ENCODE data around the gene TMEM213.

The TMEM213 gene

GRCh38 chr7:138878051-138878450, 80.3 kb downstream of the TMEM213 start:
- no peak for DNase-seq

GRCh38 chr7:138878856-138879255, 81.1 kb downstream of the TMEM213 start:
- no peak for DNase-seq

GRCh38 chr7:138879356-138879755, 81.6 kb downstream of the TMEM213 start:
- no peak for DNase-seq

- DNase-seq = no peak
These were observed 83.2 kb downstream of the TMEM213 start for GRCh38 chr7:138880881-138881578.

GRCh38 chr7:138881579-138882188, 83.9 kb downstream of the TMEM213 start:
- no peak for DNase-seq

GRCh38 chr7:138882249-138882648, 84.5 kb downstream of the TMEM213 start:
- no peak for DNase-seq

GRCh38 chr7:138885383-138886147, 87.8 kb downstream of the TMEM213 start:
- no peak for DNase-seq

- DNase-seq = peak; percentile 66
These were observed 88.7 kb downstream of the TMEM213 start for GRCh38 chr7:138886501-138886917.

- no peak for DNase-seq
These were observed 89.4 kb downstream of the TMEM213 start for GRCh38 chr7:138887085-138887710.

Measured in CD4-positive, alpha-beta T cell treated with Interleukin-6 for 4 hours (primary cell).